GM23248 (cell line): ENCODE data around the gene LILRA6.

Source experiments
- EZH2 ChIP-seq: fragments of 200-600 bp; sonication (generic); IDR thresholded peaks from 2 replicates; pipeline ENCODE4 v1.6.1; 2018; ENCODE audit warnings: antibody characterized with exemption, mild to moderate bottlenecking; ENCODE audit not compliant: insufficient read depth, poor library complexity, severe bottlenecking
- EZH2phosphoT487 ChIP-seq: fragments of 200-600 bp; sonication (generic); IDR thresholded peaks from 2 replicates; pipeline ENCODE4 v1.6.1; 2018; ENCODE audit warnings: antibody characterized with exemption, moderate library complexity, mild to moderate bottlenecking, low read depth; ENCODE audit not compliant: insufficient read depth

DNA sequence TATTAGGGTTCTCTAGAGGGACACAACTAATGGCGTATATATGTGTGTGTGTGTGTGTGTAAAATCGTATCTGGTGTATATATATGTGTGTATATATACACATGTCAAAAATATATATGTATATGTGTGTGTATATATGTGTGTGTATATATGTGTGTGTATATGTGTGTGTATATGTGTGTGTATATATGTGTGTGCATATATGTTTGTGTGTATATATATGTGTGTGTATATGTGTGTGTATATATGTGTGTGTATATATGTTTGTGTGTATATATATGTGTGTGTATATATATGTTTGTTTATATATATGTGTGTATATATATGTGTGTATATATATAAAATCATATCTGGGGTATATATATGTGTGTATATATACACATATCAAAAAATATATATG is 19.9 kb upstream of the LILRA6 start:
- no peak for TF ChIP-seq EZH2
- no peak for TF ChIP-seq EZH2phosphoT487
